DOHH2 (cell line): ENCODE measurements around the gene KIAA1671.

Source experiments
- CTCF ChIP-seq: fragments of 200-600 bp; sonication (generic); IDR thresholded peaks from one replicate; pipeline ENCODE4 v1.5.1; 2014; ENCODE audit warnings: antibody characterized with exemption, mild to moderate bottlenecking, low read depth, low read length; ENCODE audit not compliant: poor library complexity, severe bottlenecking
- EZH2phosphoT487 ChIP-seq: fragments of 200-600 bp; sonication (generic); IDR thresholded peaks from 2 replicates; pipeline ENCODE4 v1.6.1; 2017; ENCODE audit warnings: borderline replicate concordance, mild to moderate bottlenecking, antibody characterized with exemption, low read length, moderate library complexity, mixed read lengths

- no peak for TF ChIP-seq CTCF
- no peak for TF ChIP-seq EZH2phosphoT487
Measured at GRCh38 chr22:24969560-24970301, 17.2 kb downstream of the KIAA1671 start.
